Measurements from ENCODE around the gene ELAC1.
"Not testable (repeated sequence)": the region's sequence is repeated elsewhere in the genome, so short reads cannot be mapped to it uniquely, and the experiment has no call there.

The ELAC1 gene

GRCh38 chr18:50967714-50968661 lies at the start of gene ELAC1:
ELAC1 (plus strand) TSS chr18:50968040; CDS start chr18:50974405, 6,365 bp downstream.
- peak; percentile 66 for DNase-seq (ENCODE audit: low spot score)

- no peak for DNase-seq (ENCODE audit: low spot score)
Observed at GRCh38 chr18:50918153-50918552, 49.7 kb upstream of the ELAC1 start.

GRCh38 chr18:50924372-50924771 lies 43.5 kb upstream of the ELAC1 start:
- DNase-seq (ENCODE audit: low spot score) = no peak

- no peak for DNase-seq (ENCODE audit: low spot score)
Observed at GRCh38 chr18:50926521-50926920, 41.3 kb upstream of the ELAC1 start.

- DNase-seq (ENCODE audit: low spot score) = no peak
Observed at GRCh38 chr18:50928551-50928950, 39.3 kb upstream of the ELAC1 start.

GRCh38 chr18:50933684-50934083 lies 34.2 kb upstream of the ELAC1 start:
- DNase-seq (ENCODE audit: low spot score) = no peak

- no peak for DNase-seq (ENCODE audit: low spot score)
Observed at GRCh38 chr18:50934545-50935211, 33.2 kb upstream of the ELAC1 start.

GRCh38 chr18:50935493-50936191 lies 32.2 kb upstream of the ELAC1 start:
- DNase-seq (ENCODE audit: low spot score) = no peak

GRCh38 chr18:50937183-50937582 lies 30.7 kb upstream of the ELAC1 start:
- no peak for DNase-seq (ENCODE audit: low spot score)

GRCh38 chr18:50938912-50939311 lies 28.9 kb upstream of the ELAC1 start:
- no peak for DNase-seq (ENCODE audit: low spot score)

GRCh38 chr18:50944245-50944932 lies 23.5 kb upstream of the ELAC1 start:
- no peak for DNase-seq (ENCODE audit: low spot score)

GRCh38 chr18:50945918-50946317 lies 21.9 kb upstream of the ELAC1 start:
- DNase-seq (ENCODE audit: low spot score) = not testable (repeated sequence)

GRCh38 chr18:50947899-50948298 lies 19.9 kb upstream of the ELAC1 start:
- DNase-seq (ENCODE audit: low spot score) = peak; percentile 68

GRCh38 chr18:50949185-50949584 lies 18.7 kb upstream of the ELAC1 start:
- DNase-seq (ENCODE audit: low spot score) = no peak

- DNase-seq (ENCODE audit: low spot score) = no peak
Observed at GRCh38 chr18:50950626-50951025, 17.2 kb upstream of the ELAC1 start.

- DNase-seq (ENCODE audit: low spot score) = no peak
Observed at GRCh38 chr18:50953822-50954221, 14.0 kb upstream of the ELAC1 start.

- DNase-seq (ENCODE audit: low spot score) = no peak
Observed at GRCh38 chr18:50955253-50955652, 12.6 kb upstream of the ELAC1 start.

- no peak for DNase-seq (ENCODE audit: low spot score)
Observed at GRCh38 chr18:50956116-50956515, 11.7 kb upstream of the ELAC1 start.

- DNase-seq (ENCODE audit: low spot score) = no peak
Observed at GRCh38 chr18:50961974-50962373, 5.9 kb upstream of the ELAC1 start.

- no peak for DNase-seq (ENCODE audit: low spot score)
Observed at GRCh38 chr18:50969448-50969847, 1.6 kb downstream of the ELAC1 start.

- no peak for DNase-seq (ENCODE audit: low spot score)
Observed at GRCh38 chr18:50970006-50970405, 2.2 kb downstream of the ELAC1 start.

GRCh38 chr18:50972404-50972803 lies 4.6 kb downstream of the ELAC1 start:
- not testable (repeated sequence) for DNase-seq (ENCODE audit: low spot score)
